Measurements from ENCODE around the gene DMRTC2.
"Not testable (repeated sequence)": the region's sequence is repeated elsewhere in the genome, so short reads cannot be mapped to it uniquely, and the experiment has no call there.

DNA sequence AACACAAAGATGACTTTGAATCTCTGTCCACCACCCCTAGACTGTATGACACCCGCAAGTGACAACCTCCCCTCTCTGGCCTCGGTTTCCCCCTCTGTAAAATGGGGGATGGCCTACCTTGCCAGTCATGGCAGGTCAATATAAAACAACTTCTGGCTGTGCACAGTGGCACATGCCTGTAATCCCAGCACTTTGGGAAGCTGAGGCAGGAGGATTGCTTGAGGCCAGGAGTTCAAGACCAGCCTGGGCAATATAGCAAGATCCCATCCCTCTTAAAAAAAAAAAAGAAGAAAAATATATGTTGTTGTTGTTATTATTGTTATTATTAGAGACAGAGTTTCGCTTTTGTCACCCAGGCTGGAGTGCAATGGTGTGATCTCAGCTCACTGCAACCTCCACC is 31.1 kb downstream of the DMRTC2 start:
- not testable (repeated sequence) for TF ChIP-seq TAF15 (IDR thresholded peaks at IDR 0.05; ENCODE audit: low read depth, low read length, poor library complexity, severe bottlenecking); JUNB (CRISPR knock-in tag; IDR thresholded peaks at IDR 0.05; ENCODE audit: borderline replicate concordance); ATF7 (IDR thresholded peaks at IDR 0.05); ATF7 (CRISPR knock-in tag; IDR thresholded peaks at IDR 0.05); ARID2 (CRISPR knock-in tag; IDR thresholded peaks at IDR 0.05; ENCODE audit: borderline replicate concordance); NR2C2 (CRISPR knock-in tag; IDR thresholded peaks at IDR 0.05; ENCODE audit: borderline replicate concordance); SMC3 (IDR thresholded peaks at IDR 0.05; ENCODE audit: low read length); TBX3 (IDR thresholded peaks at IDR 0.05; ENCODE audit: borderline replicate concordance); ATF1 (CRISPR knock-in tag; IDR thresholded peaks at IDR 0.05); NCOR1 (IDR thresholded peaks at IDR 0.05; ENCODE audit: borderline replicate concordance, low read length); POLR2AphosphoS5 (IDR thresholded peaks at IDR 0.05; ENCODE audit: low read depth, low read length); POLR2A (IDR thresholded peaks at IDR 0.05; ENCODE audit: insufficient read depth in 1 of 2, low read depth in 2 of 2, low read length in 2 of 2)
- TF ChIP-seq, protein P1, sequence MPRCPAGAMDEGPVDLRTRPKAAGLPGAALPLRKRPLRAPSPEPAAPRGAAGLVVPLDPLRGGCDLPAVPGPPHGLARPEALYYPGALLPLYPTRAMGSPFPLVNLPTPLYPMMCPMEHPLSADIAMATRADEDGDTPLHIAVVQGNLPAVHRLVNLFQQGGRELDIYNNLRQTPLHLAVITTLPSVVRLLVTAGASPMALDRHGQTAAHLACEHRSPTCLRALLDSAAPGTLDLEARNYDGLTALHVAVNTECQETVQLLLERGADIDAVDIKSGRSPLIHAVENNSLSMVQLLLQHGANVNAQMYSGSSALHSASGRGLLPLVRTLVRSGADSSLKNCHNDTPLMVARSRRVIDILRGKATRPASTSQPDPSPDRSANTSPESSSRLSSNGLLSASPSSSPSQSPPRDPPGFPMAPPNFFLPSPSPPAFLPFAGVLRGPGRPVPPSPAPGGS (CRISPR knock-in tag; IDR thresholded peaks at IDR 0.05) = not testable (repeated sequence)
- TF ChIP-seq, protein P2, sequence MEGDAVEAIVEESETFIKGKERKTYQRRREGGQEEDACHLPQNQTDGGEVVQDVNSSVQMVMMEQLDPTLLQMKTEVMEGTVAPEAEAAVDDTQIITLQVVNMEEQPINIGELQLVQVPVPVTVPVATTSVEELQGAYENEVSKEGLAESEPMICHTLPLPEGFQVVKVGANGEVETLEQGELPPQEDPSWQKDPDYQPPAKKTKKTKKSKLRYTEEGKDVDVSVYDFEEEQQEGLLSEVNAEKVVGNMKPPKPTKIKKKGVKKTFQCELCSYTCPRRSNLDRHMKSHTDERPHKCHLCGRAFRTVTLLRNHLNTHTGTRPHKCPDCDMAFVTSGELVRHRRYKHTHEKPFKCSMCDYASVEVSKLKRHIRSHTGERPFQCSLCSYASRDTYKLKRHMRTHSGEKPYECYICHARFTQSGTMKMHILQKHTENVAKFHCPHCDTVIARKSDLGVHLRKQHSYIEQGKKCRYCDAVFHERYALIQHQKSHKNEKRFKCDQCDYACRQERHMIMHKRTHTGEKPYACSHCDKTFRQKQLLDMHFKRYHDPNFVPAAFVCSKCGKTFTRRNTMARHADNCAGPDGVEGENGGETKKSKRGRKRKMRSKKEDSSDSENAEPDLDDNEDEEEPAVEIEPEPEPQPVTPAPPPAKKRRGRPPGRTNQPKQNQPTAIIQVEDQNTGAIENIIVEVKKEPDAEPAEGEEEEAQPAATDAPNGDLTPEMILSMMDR (CRISPR knock-in tag; IDR thresholded peaks at IDR 0.05) = not testable (repeated sequence)
